ENCODE results near the gene TOMM5.

The TOMM5 gene

DNA sequence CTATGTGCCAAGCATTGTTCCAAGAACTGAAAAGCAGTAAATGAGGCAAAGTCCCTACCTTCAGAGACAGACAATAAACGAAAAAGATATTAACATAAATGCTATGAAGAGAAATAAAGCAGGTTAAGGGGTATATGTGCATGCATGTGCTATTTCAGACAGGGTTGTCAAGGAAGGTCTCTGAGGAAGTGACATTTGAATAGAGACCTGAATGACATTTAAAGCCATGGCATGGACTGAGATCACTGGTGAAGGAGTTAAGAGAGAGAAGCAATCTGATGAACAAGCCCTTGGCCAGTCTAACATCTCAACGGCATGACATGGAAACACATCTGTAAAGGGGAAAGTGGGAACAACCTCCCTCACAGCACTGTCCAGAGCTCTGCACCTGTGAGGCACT is 30.7 kb downstream of the TOMM5 start:
- DNase-seq (ENCODE audit: low read depth) = no peak

DNA sequence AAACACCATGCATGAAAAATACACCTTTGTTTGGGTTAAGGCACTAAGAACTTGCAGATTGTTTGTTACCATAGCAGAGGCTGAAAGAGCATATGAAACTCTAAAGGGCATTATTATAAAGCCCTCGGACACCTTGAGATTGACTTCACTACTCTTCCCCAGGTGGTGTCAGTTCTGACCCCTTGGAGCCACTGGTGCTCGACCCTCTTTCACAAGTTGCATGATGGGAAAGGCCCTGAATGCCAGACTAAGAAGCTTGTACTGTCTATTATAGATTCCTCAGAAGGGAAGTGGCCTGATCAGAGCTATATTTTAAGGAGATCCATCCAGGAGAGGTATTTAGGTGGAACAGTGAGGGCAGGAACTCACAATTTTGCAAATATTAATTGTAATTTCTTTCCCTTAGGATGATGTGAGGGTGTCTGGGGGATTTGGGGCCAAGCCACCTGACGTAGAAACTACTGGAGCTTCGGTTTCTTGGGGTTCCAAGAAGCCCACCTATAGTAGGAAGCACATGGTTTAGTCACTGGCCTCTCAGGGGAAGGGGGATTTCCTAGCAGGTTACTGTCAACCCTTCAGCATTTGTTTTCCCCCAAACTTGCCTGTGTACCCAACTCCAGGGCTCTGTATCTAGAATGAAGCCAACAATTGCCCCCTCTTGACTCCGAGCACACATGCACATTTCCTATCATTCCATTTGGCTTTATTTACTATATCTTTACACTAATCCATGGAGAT is 32.4 kb downstream of the TOMM5 start:
- DNase-seq (ENCODE audit: low read depth) = no peak

- no peak for DNase-seq (ENCODE audit: low read depth)
These were observed 33.3 kb downstream of the TOMM5 start for GRCh38 chr9:37559125-37559524.

- DNase-seq (ENCODE audit: low read depth) = no peak
These were observed 36.6 kb downstream of the TOMM5 start for GRCh38 chr9:37555786-37556185.

- DNase-seq (ENCODE audit: low read depth) = no peak
These were observed 38.1 kb downstream of the TOMM5 start for GRCh38 chr9:37554318-37554717.

DNA sequence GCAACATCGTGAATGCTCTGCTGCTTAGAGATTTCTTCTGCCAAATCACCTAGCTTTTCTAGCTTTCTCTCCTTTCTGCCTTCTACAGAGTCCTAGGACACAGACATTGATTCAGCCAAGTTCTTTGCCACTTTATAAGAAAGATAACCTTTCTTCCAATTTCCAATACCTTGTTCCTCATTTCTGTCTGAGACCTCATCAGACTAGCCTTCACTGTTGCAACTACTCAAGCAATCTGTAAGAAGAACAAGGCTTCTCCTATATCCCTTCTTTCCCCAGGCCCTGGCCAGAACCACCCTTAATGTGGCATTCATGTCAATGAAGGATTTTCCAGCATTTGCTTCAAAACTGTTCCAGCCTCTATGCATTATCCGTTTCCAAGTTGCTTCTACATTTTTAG is 40.5 kb downstream of the TOMM5 start:
- DNase-seq (ENCODE audit: low read depth) = no peak

DNA sequence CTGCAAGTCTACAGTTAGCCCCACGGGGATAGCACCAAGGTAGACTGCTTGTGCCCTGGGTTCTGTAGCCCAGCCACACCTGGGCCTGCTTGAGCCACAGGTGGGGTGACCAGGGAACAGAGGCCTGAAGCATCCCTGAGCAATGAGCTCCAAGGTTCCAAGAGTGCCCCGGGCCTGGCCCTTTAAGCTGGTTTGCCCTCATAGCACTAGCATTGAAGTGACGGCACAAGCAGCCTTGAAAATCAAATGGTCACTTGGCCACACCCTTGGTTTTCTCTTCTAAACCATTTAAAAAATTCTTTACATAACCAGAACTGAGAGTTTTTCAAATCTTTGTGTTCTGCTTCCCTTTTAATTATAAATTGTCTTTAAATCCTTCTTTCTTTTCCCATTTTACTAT is 40.9 kb downstream of the TOMM5 start:
- no peak for DNase-seq (ENCODE audit: low read depth)

DNA sequence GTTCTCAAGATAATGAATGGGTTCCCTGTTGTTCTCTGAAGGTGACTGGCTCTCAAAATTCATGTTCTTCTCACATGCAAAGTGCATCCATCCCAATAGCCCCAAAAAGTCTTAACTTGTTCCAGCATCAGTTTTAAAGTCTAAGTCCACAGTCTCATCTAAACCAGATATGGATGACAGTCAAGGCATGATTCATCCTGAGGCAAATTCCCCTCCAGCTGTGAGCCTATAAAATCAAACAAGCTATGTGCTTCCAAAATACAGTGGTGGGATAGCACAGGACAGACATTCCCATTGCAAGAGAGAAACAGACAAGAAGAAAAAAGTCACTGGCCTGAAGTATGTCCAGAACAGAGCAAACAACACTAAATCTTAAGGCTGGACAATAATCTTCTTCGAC is 41.6 kb downstream of the TOMM5 start:
- DNase-seq (ENCODE audit: low read depth) = no peak

- DNase-seq (ENCODE audit: low read depth) = no peak
These were observed 42.9 kb downstream of the TOMM5 start for GRCh38 chr9:37549527-37549926.

DNA sequence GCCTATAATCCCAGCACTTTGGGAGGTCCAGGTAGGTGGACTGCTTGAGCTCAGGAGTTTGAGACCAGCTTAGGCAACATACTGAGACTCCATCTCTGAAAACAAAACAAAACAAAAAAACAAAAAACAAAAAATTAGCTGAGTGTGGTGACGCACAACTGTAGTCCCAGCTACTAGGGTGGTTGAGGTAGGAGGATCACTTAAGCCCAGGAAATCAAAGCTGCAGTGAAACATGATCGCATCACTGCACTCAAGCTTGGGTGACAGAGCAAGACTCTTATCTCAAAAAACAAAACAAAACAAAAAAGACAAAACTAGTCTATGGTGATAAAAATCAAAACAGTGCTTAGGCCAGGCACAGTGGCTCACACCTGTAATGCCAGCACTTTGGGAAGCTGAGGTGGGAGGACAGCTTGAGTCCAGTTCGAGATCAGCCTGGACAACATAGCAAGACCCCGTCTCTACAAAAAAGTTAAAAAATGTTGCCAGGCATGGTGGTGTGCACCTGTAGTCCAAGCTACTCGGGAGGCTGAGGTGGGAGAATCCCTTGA is 45.0 kb downstream of the TOMM5 start:
- DNase-seq (ENCODE audit: low read depth) = no peak

- DNase-seq (ENCODE audit: low read depth) = no peak
These were observed 48.9 kb downstream of the TOMM5 start for GRCh38 chr9:37543468-37543867.

DNA sequence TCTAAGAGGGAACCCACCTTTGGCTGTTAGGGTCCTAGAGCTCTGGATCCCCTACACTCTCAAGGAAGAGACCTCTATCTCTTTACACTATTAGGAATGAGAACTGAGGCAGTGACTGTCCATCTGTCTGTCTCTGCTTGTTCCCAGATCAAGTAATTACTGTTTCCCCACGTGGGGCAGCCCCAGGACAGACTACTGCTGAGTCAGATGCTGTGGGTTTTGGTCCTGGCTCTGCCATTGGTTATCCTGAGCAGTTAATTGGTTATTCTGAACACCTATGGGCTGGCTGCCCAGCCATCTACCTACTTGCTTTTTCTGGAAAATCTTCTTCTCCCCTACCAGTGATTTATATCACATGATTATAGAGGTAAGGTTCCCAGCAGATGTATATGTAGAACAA is 49.5 kb downstream of the TOMM5 start:
- no peak for DNase-seq (ENCODE audit: low read depth)

GRCh38 chr9:37542488-37542887 is 49.9 kb downstream of the TOMM5 start:
- no peak for DNase-seq (ENCODE audit: low read depth)

- no peak for DNase-seq (ENCODE audit: low read depth)
These were observed 50.9 kb downstream of the TOMM5 start for GRCh38 chr9:37541465-37541864.

DNA sequence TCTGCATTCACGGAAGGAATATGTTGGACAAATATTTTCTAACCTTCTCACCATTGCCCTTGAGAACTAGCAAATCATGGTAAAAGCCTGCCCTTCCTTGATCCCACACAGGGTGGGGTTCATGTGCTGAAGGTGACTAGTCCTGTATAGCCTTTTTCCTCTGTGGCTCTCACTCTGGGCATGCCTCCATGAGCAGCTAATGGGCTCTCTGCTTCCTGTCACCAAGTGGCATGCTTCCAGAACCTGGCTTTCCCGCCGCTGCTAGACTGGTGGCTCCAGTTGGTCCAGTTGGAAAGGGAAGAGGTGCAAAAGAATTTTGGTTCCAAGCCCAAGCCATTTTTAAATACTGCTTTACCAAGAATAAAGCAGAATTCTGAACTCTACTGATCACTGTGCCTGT is 51.8 kb downstream of the TOMM5 start:
- no peak for DNase-seq (ENCODE audit: low read depth)

GRCh38 chr9:37539634-37540033 is 52.8 kb downstream of the TOMM5 start:
- no peak for DNase-seq (ENCODE audit: low read depth)

Data from stimulated activated CD8-positive, alpha-beta memory T cell treated with anti-CD3 and anti-CD28 coated beads, Interleukin-12 subunit alpha, Interleukin-12 subunit beta, amount 100 ng/mL, for 4 hours (primary cell).